GM19328 (cell line): ENCODE results near the gene GCNT3.
A peak's percentile ranks its signal among the peaks of the same experiment; 100 is the strongest.
"Not testable (repeated sequence)": the region's sequence is repeated elsewhere in the genome, so short reads cannot be mapped to it uniquely, and the experiment has no call there.

ENCODE experiments used
- ATAC-seq: cut with Tn5 transposase; IDR thresholded peaks from one replicate; pipeline ENCODE4 v1.9.1; 2021; ENCODE audit warnings: mild to moderate bottlenecking, moderate library complexity; ENCODE audit not compliant: unreplicated experiment

Gene GCNT3

DNA sequence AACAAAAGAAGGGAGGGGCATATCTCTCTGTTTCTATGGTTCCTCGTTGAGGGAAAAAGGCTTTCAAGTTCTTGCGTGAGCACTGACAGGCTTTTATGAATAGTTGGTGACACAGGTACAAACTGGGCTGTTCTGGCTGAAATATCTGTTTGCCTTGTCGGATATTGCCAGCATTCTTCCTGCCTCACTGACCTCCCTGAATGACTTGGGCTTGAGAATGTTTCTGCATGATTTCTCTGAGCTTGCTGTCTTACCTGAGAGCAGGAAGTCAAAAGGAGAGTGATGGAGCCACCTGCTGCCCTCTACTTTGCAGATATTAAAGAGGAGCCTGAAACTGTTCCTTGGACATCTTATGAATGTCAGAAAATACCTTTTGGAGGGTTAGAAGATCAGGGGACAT, 4.8 kb downstream of the GCNT3 start:
- ATAC-seq: no peak

DNA sequence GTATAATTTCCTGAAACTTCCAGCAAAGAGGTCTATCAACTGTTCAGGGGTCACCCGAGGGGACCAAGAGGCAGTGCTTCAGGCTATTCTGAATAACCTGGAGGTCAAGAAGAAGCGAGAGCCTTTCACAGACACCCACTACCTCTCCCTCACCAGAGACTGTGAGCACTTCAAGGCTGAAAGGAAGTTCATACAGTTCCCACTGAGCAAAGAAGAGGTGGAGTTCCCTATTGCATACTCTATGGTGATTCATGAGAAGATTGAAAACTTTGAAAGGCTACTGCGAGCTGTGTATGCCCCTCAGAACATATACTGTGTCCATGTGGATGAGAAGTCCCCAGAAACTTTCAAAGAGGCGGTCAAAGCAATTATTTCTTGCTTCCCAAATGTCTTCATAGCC, 6.8 kb downstream of the GCNT3 start:
- ATAC-seq: no peak

DNA sequence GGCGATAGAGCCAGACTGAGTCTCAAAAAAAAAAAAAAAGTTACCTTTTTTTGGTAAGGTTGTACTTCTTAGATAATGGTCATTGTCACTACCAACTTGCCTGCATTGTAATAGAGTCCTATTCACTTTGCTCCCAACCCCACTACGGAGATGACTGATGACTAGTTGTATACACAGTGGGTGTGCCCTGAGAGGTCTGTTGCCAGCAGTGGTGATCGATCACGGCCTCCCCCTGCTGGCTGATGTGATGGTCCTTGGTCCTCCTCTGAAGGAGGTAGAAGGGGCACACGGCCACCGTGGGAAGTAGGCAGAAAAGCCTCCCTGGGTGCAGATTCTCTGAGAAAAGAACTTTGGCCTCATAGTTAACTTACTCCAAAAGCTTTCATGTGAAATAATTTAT, 10.7 kb downstream of the GCNT3 start:
- peak; percentile 55 for ATAC-seq

- ATAC-seq: no peak
Measured at GRCh38 chr15:59632714-59633113, 21.1 kb downstream of the GCNT3 start.

DNA sequence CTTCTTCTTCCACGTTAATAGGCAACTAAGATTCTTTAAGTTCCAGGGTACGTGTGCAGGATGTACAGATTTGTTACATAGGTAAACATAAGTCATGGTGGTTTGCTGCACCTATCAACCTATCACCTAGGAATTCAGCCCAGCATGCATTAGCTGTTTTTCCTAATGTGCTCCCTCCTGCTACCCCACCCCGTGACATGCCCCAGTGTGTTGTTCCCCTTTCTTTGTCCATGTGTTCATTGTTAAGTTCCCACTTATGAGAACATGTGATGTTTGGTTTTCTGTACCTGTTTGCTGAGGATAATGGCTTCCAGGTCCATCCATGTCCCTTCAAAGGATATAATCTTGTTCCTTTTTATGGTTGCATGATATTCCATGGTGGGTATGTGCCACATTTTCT, 24.6 kb downstream of the GCNT3 start:
- no peak for ATAC-seq

DNA sequence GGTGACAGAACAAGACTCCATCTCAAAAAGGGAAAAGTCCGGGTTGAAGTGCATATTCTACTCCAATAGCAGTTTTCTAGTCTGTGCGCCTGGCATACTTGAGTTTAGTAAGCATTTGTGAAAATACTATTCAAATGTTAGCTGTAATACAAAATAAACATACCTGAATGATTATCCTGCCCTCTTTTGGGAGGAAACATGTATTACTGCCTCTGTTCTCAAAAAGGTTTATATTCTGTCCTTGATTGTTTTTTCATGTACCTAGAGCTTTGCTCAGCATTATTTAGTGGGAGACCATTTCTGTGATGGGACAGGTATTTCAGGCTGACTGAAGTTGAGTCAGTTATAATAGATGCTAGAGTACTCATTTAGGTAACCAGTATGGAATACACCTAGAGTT, 25.9 kb downstream of the GCNT3 start:
- not testable (repeated sequence) for ATAC-seq

- ATAC-seq: no peak
Measured at GRCh38 chr15:59642351-59642750, 30.8 kb downstream of the GCNT3 start.

- no peak for ATAC-seq
Measured at GRCh38 chr15:59644756-59645155, 33.2 kb downstream of the GCNT3 start.

GRCh38 chr15:59645812-59646211, 34.2 kb downstream of the GCNT3 start:
- not testable (repeated sequence) for ATAC-seq

GRCh38 chr15:59646277-59646676, 34.7 kb downstream of the GCNT3 start:
- ATAC-seq: no peak

- ATAC-seq: no peak
Measured at GRCh38 chr15:59647085-59647484, 35.5 kb downstream of the GCNT3 start.

- no peak for ATAC-seq
Measured at GRCh38 chr15:59649603-59650002, 38.0 kb downstream of the GCNT3 start.

DNA sequence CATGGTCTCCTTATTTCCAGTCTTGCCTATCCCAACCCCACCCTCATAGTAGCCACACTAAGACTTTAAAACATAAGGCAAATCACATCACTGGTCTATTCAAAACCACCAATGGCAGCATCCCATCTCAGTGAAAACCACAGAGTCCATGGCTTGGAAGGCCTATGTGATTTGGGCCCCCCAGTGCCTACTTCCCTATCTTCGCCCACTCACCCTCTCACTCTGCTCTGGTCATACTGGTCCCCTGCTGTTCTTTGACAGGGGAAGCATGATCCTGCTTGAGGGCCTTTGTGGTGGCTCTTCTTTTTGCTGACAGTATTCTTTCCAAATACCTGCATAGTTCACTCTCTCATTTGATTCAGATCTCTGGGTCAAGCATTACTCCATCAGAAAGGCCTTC, 42.5 kb downstream of the GCNT3 start:
- ATAC-seq: no peak

DNA sequence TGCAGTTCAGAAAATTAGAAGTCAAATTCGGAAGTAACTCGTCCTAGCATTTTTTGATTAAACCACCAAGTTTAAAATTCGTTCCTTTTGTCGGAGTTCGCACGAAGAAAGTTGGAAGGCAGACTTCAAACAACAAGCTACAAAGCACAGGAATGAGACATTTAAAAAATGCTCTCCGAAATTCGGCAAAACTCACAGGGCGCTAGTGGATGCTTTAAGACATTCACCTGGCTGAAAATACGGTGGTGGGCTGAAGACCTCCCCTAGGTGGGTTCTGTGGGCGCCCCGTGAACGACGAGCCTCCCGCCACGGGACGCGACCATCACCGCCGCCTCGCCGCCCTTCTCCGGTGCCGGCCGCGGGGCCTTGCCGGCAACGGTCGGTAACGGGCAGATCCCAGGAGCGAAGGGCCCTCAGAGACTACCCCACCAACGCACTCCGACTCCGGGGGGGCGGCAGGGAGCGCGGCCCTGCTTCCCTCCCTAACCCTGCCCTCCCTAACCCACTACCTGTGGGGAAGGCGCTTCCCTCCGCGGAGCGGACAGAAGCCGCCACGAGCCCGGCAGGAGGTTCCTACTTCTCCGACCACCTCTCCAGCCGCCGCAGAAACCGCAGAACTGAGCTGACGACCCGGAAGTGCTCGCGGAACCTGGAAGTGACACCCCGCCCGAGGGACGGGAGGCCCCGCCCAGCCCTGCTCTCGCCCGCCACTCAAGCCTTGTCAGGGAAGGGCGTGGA, 45.5 kb downstream of the GCNT3 start, which contains the start of gene GTF2A2:
GTF2A2 (minus strand) TSS at position 619 of the 738 bp plus-strand sequence. CDS start 5,238 bp downstream, outside the sequence.
- ATAC-seq: peak; percentile 99

- no peak for ATAC-seq
Measured at GRCh38 chr15:59657635-59658125, 46.1 kb downstream of the GCNT3 start.

DNA sequence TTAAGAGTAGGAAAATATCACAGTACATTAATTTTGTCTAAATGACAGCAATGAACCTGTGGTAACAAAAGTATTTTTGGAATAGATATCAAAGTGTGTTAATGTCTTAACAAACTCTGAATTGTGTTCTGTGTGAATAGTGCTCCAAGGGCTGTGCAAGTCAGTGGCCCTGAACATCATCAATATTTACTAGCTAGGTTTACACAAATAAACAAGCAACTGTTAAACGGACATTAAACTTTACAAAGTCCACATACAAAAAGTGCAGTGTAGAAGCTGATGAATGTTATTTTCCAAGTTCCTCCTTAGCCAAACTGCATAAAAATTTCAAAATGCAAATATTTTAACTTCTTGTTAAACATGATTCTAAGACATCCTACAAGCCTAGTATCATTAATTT, 47.8 kb downstream of the GCNT3 start:
- no peak for ATAC-seq

GRCh38 chr15:59662260-59662659, 50.7 kb downstream of the GCNT3 start:
- ATAC-seq: no peak

DNA sequence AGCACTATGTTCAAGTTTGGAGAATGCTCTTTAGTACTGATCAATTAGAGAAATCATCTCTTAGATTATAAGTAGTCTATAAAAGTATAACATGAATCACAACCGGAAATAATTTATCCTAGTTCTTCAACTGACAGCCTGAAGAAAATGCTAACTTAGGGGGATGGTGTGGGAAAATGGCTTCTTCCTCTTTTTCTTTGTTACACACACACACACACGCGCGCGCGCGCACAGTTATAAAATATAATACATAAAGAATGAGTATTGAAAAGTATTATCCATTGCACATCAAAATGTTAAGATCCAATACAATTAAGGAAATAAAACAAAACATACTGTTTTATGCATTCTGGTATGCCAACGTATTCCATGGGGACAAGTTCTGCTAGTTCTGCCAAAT, 57.0 kb downstream of the GCNT3 start:
- no peak for ATAC-seq
